B cell (primary cell): Measurements from ENCODE around the gene NMNAT1. TPM values are rescaled to one million over a fixed set of nuclear protein-coding genes. Genes with fewer than 3 reads are reported as not detected.
A peak's percentile ranks its signal among the peaks of the same experiment; 100 is the strongest.

ENCODE experiments used
- ATAC-seq: fragments of 200-7000 bp; cut with Tn5 transposase; one replicate; pipeline ENCODE4 v1.10.0; 2021; ENCODE audit warnings: low read depth, mild to moderate bottlenecking, moderate number of reproducible peaks, moderate library complexity
- CTCF ChIA-PET: fragments of 350-600 bp; sonication (Branson Sonifier 250); formaldehyde crosslinking; loops from one replicate; lab custom pipeline; 2021; ENCODE audit warnings: antibody characterized with exemption, inconsistent platforms; lab: Charles Lee
- POLR2A ChIA-PET: fragments of 350-600 bp; sonication (Branson Sonifier 250); formaldehyde crosslinking; loops from one replicate; lab custom pipeline; 2021; ENCODE audit warnings: antibody characterized with exemption; lab: Charles Lee
- DNase-seq: peaks from one replicate; pipeline ENCODE4 v3.0.0; 2013
- H2AFZ ChIP-seq: 2 replicates; pipeline ENCODE4 v1.6.1; 2012; ENCODE audit warnings: mild to moderate bottlenecking, low read depth, low read length; ENCODE audit not compliant: insufficient read depth, poor library complexity, severe bottlenecking
- H3K27ac ChIP-seq, 2 donors: 1 replicate in 1 of 2; 2 replicates in 1 of 2; pipeline ENCODE4 v1.5.1; 2012 to 2013; ENCODE audit warnings: low read length in 2 of 2, mild to moderate bottlenecking in 2 of 2, moderate library complexity in 1 of 2
- H3K27me3 ChIP-seq, 4 experiments: fragments of 200-600 bp in 1 of 4; sonication (generic) in 1 of 4; replicated peaks in 1 of 4; 1 replicate in 2 of 4; 2 replicates in 2 of 4; pipeline versions ENCODE4 v1.6.1 to v1.7.0; 2013 to 2016; ENCODE audit warnings: low read length in 3 of 4, mild to moderate bottlenecking in 2 of 4, mixed read lengths in 1 of 4, moderate library complexity in 1 of 4; ENCODE audit not compliant: insufficient read depth in 4 of 4, control insufficient read depth in 3 of 4; ENCODE audit errors: control extremely low read depth in 1 of 4
- H3K36me3 ChIP-seq, 2 experiments: replicated peaks in 1 of 2; 1 replicate in 1 of 2; 2 replicates in 1 of 2; pipeline versions ENCODE4 v1.6.1 to v1.7.1; 2013; ENCODE audit warnings: low read length in 1 of 2; ENCODE audit not compliant: insufficient read depth in 2 of 2, control insufficient read depth in 1 of 2; ENCODE audit errors: control extremely low read depth in 1 of 2, extremely low read depth in 1 of 2
- H3K4me1 ChIP-seq, 2 donors: fragments of 200-600 bp in 1 of 2; sonication (generic) in 1 of 2; 1 replicate in 1 of 2; 2 replicates in 1 of 2; pipeline versions ENCODE4 v1.5.1 to v1.6.1; 2013 to 2017; ENCODE audit warnings: low read length in 2 of 2; ENCODE audit not compliant: control insufficient read depth in 2 of 2, insufficient read depth in 2 of 2
- H3K4me2 ChIP-seq: replicated peaks from 2 replicates; pipeline ENCODE3; 2012; ENCODE audit warnings: mild to moderate bottlenecking, low read depth, low read length; ENCODE audit not compliant: poor library complexity, severe bottlenecking
- H3K4me3 ChIP-seq, 5 experiments: fragments of 200-600 bp in 1 of 5; sonication (generic) in 1 of 5; 1 replicate in 3 of 5; 2 replicates in 2 of 5; pipeline versions ENCODE4 v1.5.1 to v1.7.0; 2011 to 2016; ENCODE audit warnings: low read length in 4 of 5, mild to moderate bottlenecking in 4 of 5, low read depth in 2 of 5, control low read depth in 1 of 5, moderate library complexity in 1 of 5; ENCODE audit not compliant: insufficient read depth in 1 of 5; ENCODE audit errors: control extremely low read depth in 1 of 5, extremely low read depth in 1 of 5
- H3K79me2 ChIP-seq: fragments of 200-600 bp; sonication (generic); one replicate; pipeline ENCODE4 v1.6.0; 2016; ENCODE audit warnings: low read length; ENCODE audit not compliant: control insufficient read depth, insufficient read depth
- H3K9ac ChIP-seq: fragments of 200-600 bp; sonication (generic); 2 replicates; pipeline ENCODE4 v1.6.1; 2017; ENCODE audit warnings: mild to moderate bottlenecking, low read length, moderate library complexity
- H3K9me3 ChIP-seq, 3 donors: one replicate each; pipeline versions ENCODE4 v1.6.1 to v1.7.1; 2013; ENCODE audit warnings: low read length in 2 of 3; ENCODE audit not compliant: control insufficient read depth in 2 of 3, insufficient read depth in 1 of 3; ENCODE audit errors: control extremely low read depth in 1 of 3
- H4K20me1 ChIP-seq: 2 replicates; pipeline ENCODE4 v1.6.0; 2012; ENCODE audit warnings: mild to moderate bottlenecking, low read length; ENCODE audit not compliant: insufficient read depth, control insufficient read depth, poor library complexity, severe bottlenecking
- H3K27ac Mint-ChIP-seq: one replicate; pipeline ENCODE4 v1.8.0; 2021; ENCODE audit warnings: mixed read lengths
- H3K27me3 Mint-ChIP-seq: one replicate; pipeline ENCODE4 v1.8.0; 2021; ENCODE audit warnings: mixed read lengths
- H3K4me1 Mint-ChIP-seq: one replicate; pipeline ENCODE4 v1.8.0; 2021; ENCODE audit warnings: mixed read lengths
- H3K4me3 Mint-ChIP-seq: one replicate; pipeline ENCODE4 v1.8.0; 2021; ENCODE audit warnings: mixed read lengths
- H3K9me3 Mint-ChIP-seq: one replicate; pipeline ENCODE4 v1.8.0; 2022; ENCODE audit warnings: mixed read lengths; ENCODE audit not compliant: insufficient read depth
- CTCF ChIP-seq: fragments of 200-600 bp; IDR thresholded peaks from one replicate; pipeline ENCODE4 v1.8.0; 2022; ENCODE audit warnings: antibody characterized with exemption, mild to moderate bottlenecking
- EZH2 ChIP-seq: IDR thresholded peaks from 2 replicates; pipeline ENCODE4 v1.6.1; 2012; ENCODE audit warnings: borderline replicate concordance, low read depth, mild to moderate bottlenecking, moderate library complexity, low read length; ENCODE audit not compliant: insufficient read depth, poor library complexity, severe bottlenecking
- WGBS: methylation state at CpG from one replicate; pipeline ENCODE4 v1.1.5; 2013; ENCODE audit warnings: missing lambda C conversion rate; ENCODE audit not compliant: insufficient coverage; 5-methylcytosine and 5-hydroxymethylcytosine counted together
- intact Hi-C: fragments of 100-400 bp; cut with micrococcal nuclease; formaldehyde crosslinking; loops from one replicate; pipeline ENCODE4 v1.10.0; 2022
- polyA plus RNA-seq: library from polyadenylated mRNA; depleted of rRNA; stranded (reverse); fragments of >200 nt; gene quantifications from 2 replicates; pipeline ENCODE4 v1.2.3, GENCODE V29; 2012
- total RNA-seq, 2 donors: library from RNA; stranded (reverse); fragments of 120-200 nt in 1 of 2; gene quantifications; 1 replicate in 1 of 2; 2 replicates in 1 of 2; pipeline versions ENCODE4 v1.2.3 to v1.2.4, GENCODE V29; 2013 to 2022

The NMNAT1 gene
- total and polyA plus RNA-seq, 2 donors (not counting 1 experiment from before 2014, with no cell fraction given) = 4.5 to 8.0 TPM

GRCh38 chr1:9907441-9907840 lies 35.8 kb upstream of the NMNAT1 start:
- Histone ChIP-seq H3K9me3 (no peaks in the 10 kb centered on the region), H3K27ac (no peak overlapping the region), H2AFZ (no peak overlapping the region), H3K79me2 (peaks cover 25% of the 10 kb centered on the region), H3K4me3 (no peak overlapping the region), H3K4me2 (no peak overlapping the region), H3K9ac (no peak overlapping the region), H3K27me3 (no peaks in the 10 kb centered on the region), H3K36me3 (no peaks in the 10 kb centered on the region), H3K4me1 (peaks cover 10 to 18% of the 10 kb centered on the region in 2 donors), H4K20me1 (no peaks in the 10 kb centered on the region)
- no peaks in the 10 kb centered on the region for H3K9me3 Mint-ChIP-seq
- H3K27me3 Mint-ChIP-seq = no peaks in the 10 kb centered on the region
- peaks cover 29% of the 10 kb centered on the region for H3K4me1 Mint-ChIP-seq
- ATAC-seq (no peak), DNase-seq (no peak)
- ChIA-PET CTCF (no interaction called here), POLR2A (no interaction called here)
- TF ChIP-seq CTCF (no peak), EZH2 (no peak)
- WGBS = 93% methylated on average over 5 of the region's 5 CpGs
- no peak overlapping the region for H3K4me3 Mint-ChIP-seq
- intact Hi-C loops = no loop called here
- no peak overlapping the region for H3K27ac Mint-ChIP-seq

GRCh38 chr1:9908871-9909233 lies 34.4 kb upstream of the NMNAT1 start:
- H3K27me3 Mint-ChIP-seq = no peaks in the 10 kb centered on the region
- H3K27ac Mint-ChIP-seq = peak overlapping the region; percentile 38
- peaks cover 25% of the 10 kb centered on the region for H3K79me2 ChIP-seq
- CTCF ChIA-PET = interaction anchor here (0.6 to 1.1 kb wide), 5 partner anchors 12 to 510 kb away, joined by 3 to 4 read pairs (median 3); no protein-coding TSS in a partner anchor
- H3K4me3 Mint-ChIP-seq = peak overlapping the region; percentile 98
- no peak overlapping the region for H3K4me3 ChIP-seq
- WGBS = 58% methylated on average over 2 of the region's 4 CpGs
- ATAC-seq (no peak), DNase-seq (no peak)
- peak overlapping the region; percentile 69 for H3K9ac ChIP-seq
- intact Hi-C loops = no loop called here
- POLR2A ChIA-PET = no interaction called here
- H3K9me3 ChIP-seq = no peaks in the 10 kb centered on the region
- no peaks in the 10 kb centered on the region for H3K36me3 ChIP-seq
- TF ChIP-seq EZH2 (no peak), CTCF (no peak)
- H2AFZ ChIP-seq = peak overlapping the region; percentile 89
- H3K4me1 Mint-ChIP-seq = peaks cover 30% of the 10 kb centered on the region
- H3K27me3 ChIP-seq = no peaks in the 10 kb centered on the region
- no peaks in the 10 kb centered on the region for H3K9me3 Mint-ChIP-seq
- no peaks in the 10 kb centered on the region for H4K20me1 ChIP-seq
- H3K4me1 ChIP-seq = peaks cover 10 to 18% of the 10 kb centered on the region in 2 donors
- H3K27ac ChIP-seq = no peak overlapping the region
- peak overlapping the region; percentile 98 for H3K4me2 ChIP-seq
